Vagina (tissue), 2 donors: Measurements from ENCODE around the gene PGRMC2.

ENCODE experiments used
- CTCF ChIP-seq, 3 experiments: fragments of 450-650 bp in 2 of 3; fragments of 200-600 bp in 1 of 3; sonication (generic) in 1 of 3; IDR thresholded peaks; one replicate each; pipeline ENCODE4 v1.5.1; 2017 to 2019; ENCODE audit warnings: antibody characterized with exemption in 3 of 3, mild to moderate bottlenecking in 2 of 3, moderate library complexity in 2 of 3
- POLR2AphosphoS5 ChIP-seq, 2 donors: sonication (generic); formaldehyde crosslinking; IDR thresholded peaks; one replicate each; pipeline ENCODE4 v1.9.0; 2017; ENCODE audit warnings: antibody characterized with exemption in 2 of 2, mild to moderate bottlenecking in 2 of 2, low read depth in 1 of 2; ENCODE audit not compliant: insufficient read depth in 1 of 2

- TF ChIP-seq CTCF (IDR thresholded peaks at IDR 0.05) (peak in 1 of 3 experiments; percentile 31), POLR2AphosphoS5 (IDR thresholded peaks at IDR 0.05; ENCODE audit: insufficient read depth in 1 of 2, low read depth in 1 of 2) (peak; percentile 87 to 95)
These were observed 467 bp upstream of the PGRMC2 start for GRCh38 chr4:128287871-128288688.
